Prostate gland (tissue), 2 donors: ENCODE measurements around the gene NPR1. TPM values are rescaled to one million over a fixed set of nuclear protein-coding genes. Genes with fewer than 3 reads are reported as not detected.

Experiments
- DNase-seq: peaks from one replicate; pipeline ENCODE4 v3.0.0-alpha.2; 2019; ENCODE audit warnings: low spot score
- H3K27ac ChIP-seq, 2 donors: fragments of 200-600 bp; sonication (generic); 2 replicates each; pipeline ENCODE4 v1.5.1; 2017 to 2019
- H3K27me3 ChIP-seq: fragments of 200-600 bp; sonication (generic); replicated peaks from 2 replicates; pipeline ENCODE4 v1.5.1; 2019; ENCODE audit not compliant: insufficient read depth
- H3K36me3 ChIP-seq, 2 donors: fragments of 200-600 bp; sonication (generic); 1 replicate in 1 of 2; 2 replicates in 1 of 2; pipeline versions ENCODE4 v1.5.1 to v1.8.1; 2017 to 2019
- H3K4me1 ChIP-seq: fragments of 200-600 bp; sonication (generic); replicated peaks from 2 replicates; pipeline ENCODE4 v1.5.1; 2019
- H3K4me3 ChIP-seq, 2 donors: fragments of 200-600 bp; sonication (generic); 2 replicates each; pipeline ENCODE4 v1.5.1; 2017 to 2019
- H3K9me3 ChIP-seq: fragments of 200-600 bp; sonication (generic); 2 replicates; pipeline ENCODE4 v1.5.1; 2017
- POLR2A ChIP-seq: fragments of 450-650 bp; IDR thresholded peaks from one replicate; pipeline ENCODE4 v1.6.1; 2016; ENCODE audit warnings: antibody characterized with exemption, mild to moderate bottlenecking
- POLR2AphosphoS5 ChIP-seq: sonication (generic); formaldehyde crosslinking; IDR thresholded peaks from one replicate; pipeline ENCODE4 v1.6.1; 2017; ENCODE audit warnings: antibody characterized with exemption
- WGBS: methylation state at CpG from one replicate; pipeline ENCODE4 v1.1.5; 2018; 5-methylcytosine and 5-hydroxymethylcytosine counted together
- intact Hi-C: fragments of 100-400 bp; cut with DNase I; formaldehyde crosslinking; loops from one replicate; pipeline ENCODE4 v1.14.2; 2022
- total RNA-seq, 2 donors: library from RNA; depleted of rRNA; stranded (reverse); fragments of >200 nt; gene quantifications; one replicate each; pipeline ENCODE4 v1.1.0, GENCODE V29; 2016
- TF ChIP-seq, protein P1 (sequence below), 4 experiments: fragments of 200-600 bp in 2 of 4; fragments of 450-650 bp in 2 of 4; sonication (generic) in 2 of 4; IDR thresholded peaks; 1 replicate in 3 of 4; 2 replicates in 1 of 4; pipeline ENCODE4 v1.5.1; 2016 to 2019; ENCODE audit warnings: antibody characterized with exemption in 4 of 4, mild to moderate bottlenecking in 2 of 4, moderate library complexity in 2 of 4

Gene NPR1
- total RNA-seq, 2 donors from 2014 or later: 2.9 to 6.0 TPM

DNA sequence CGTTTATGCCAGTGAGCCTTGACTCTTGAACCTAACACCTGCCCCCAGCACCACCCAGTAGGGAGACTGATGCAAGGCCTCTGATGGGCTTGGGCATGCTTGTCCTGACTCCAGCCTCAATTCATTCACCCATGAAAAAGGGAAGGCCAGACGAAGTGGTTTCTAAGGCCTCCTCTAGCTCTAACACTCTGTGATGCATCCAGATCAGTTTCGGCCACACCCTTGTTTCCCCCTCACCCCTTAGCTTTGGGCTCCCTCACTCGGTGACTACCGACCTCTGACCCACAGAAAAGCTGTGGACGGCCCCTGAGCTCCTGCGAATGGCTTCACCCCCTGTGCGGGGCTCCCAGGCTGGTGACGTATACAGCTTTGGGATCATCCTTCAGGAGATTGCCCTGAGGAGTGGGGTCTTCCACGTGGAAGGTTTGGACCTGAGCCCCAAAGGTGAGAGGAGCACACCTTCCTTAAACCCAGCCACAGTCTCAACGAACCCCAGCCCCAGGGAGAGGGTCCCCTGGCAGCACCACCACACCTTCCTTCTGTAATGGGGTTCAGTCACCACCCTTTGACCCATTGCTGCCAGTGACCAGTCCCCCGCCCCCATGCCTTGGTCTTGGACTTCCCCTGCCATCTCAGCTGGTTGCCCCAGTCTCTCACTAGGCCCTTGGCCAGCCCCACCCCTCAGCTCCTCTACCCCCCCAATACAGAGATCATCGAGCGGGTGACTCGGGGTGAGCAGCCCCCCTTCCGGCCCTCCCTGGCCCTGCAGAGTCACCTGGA, 9.0 kb downstream of the NPR1 start:
- TF ChIP-seq POLR2A: no peak
- WGBS: 91% methylated on average over 16 of the region's 16 CpGs
- no peak overlapping the region for H3K27ac ChIP-seq
- intact Hi-C loops: no loop called here
- no peaks in the 10 kb centered on the region for H3K4me1 ChIP-seq
- no peak for DNase-seq
- H3K27me3 ChIP-seq: no peaks in the 10 kb centered on the region
- H3K36me3 ChIP-seq: no peaks in the 10 kb centered on the region
- no peak overlapping the region for H3K4me3 ChIP-seq
- no peaks in the 10 kb centered on the region for H3K9me3 ChIP-seq

DNA sequence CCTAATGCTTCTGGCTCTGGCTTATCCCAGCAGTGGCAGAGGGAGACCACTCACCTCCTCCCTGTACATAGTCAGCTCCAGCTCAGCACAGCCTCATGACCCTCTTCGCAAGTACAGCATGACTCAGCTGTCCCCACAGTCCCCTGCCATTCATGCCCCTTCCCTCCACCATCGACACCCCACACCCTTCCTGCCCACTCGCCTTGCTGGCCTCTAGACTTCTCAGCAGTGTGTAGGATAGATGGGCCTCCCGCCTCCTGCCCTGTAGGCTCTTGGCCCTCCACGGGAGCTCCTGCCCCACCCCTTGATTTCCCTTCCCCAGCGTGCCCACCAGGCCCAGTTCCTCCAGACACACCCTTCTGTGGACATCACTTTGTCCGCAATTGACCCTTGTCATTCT, 9.8 kb downstream of the NPR1 start:
- no peaks in the 10 kb centered on the region for H3K9me3 ChIP-seq
- no peak overlapping the region for H3K4me3 ChIP-seq
- H3K27me3 ChIP-seq: no peaks in the 10 kb centered on the region
- no peak for DNase-seq
- WGBS: 84% methylated on average over 7 of the region's 7 CpGs
- TF ChIP-seq, protein P1, sequence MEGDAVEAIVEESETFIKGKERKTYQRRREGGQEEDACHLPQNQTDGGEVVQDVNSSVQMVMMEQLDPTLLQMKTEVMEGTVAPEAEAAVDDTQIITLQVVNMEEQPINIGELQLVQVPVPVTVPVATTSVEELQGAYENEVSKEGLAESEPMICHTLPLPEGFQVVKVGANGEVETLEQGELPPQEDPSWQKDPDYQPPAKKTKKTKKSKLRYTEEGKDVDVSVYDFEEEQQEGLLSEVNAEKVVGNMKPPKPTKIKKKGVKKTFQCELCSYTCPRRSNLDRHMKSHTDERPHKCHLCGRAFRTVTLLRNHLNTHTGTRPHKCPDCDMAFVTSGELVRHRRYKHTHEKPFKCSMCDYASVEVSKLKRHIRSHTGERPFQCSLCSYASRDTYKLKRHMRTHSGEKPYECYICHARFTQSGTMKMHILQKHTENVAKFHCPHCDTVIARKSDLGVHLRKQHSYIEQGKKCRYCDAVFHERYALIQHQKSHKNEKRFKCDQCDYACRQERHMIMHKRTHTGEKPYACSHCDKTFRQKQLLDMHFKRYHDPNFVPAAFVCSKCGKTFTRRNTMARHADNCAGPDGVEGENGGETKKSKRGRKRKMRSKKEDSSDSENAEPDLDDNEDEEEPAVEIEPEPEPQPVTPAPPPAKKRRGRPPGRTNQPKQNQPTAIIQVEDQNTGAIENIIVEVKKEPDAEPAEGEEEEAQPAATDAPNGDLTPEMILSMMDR (IDR thresholded peaks at IDR 0.05): no peak
- TF ChIP-seq POLR2AphosphoS5 (no peak), POLR2A (no peak)
- intact Hi-C loops: no loop called here
- H3K36me3 ChIP-seq: no peaks in the 10 kb centered on the region
- no peak overlapping the region for H3K27ac ChIP-seq
- H3K4me1 ChIP-seq: no peaks in the 10 kb centered on the region

DNA sequence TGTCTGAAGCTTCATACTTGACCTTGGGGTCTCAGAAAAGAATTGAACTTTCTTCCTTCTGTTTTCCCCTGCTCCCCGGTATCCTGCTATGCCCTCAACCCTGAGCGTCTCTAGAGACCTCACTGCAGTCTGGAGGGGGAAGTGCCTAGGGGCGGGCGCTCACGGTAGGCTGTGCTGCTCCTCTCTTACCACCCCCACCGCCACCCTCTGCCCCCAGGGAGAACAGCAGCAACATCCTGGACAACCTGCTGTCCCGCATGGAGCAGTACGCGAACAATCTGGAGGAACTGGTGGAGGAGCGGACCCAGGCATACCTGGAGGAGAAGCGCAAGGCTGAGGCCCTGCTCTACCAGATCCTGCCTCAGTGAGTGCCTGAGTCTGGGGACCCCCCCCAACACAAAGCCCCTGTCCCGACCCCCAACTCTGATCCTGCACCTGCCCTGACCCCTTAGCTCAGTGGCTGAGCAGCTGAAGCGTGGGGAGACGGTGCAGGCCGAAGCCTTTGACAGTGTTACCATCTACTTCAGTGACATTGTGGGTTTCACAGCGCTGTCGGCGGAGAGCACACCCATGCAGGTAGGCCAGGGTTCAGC, 10.3 kb downstream of the NPR1 start:
- Histone ChIP-seq H3K4me3 (no peak overlapping the region), H3K4me1 (no peaks in the 10 kb centered on the region), H3K27ac (no peak overlapping the region), H3K9me3 (no peaks in the 10 kb centered on the region), H3K27me3 (no peaks in the 10 kb centered on the region), H3K36me3 (no peaks in the 10 kb centered on the region)
- no peak for TF ChIP-seq POLR2AphosphoS5
- TF ChIP-seq POLR2A: no peak
- TF ChIP-seq, protein P1 (IDR thresholded peaks at IDR 0.05): no peak
- intact Hi-C loops: no loop called here
- DNase-seq: no peak
- WGBS: 90% methylated on average over 16 of the region's 18 CpGs

DNA sequence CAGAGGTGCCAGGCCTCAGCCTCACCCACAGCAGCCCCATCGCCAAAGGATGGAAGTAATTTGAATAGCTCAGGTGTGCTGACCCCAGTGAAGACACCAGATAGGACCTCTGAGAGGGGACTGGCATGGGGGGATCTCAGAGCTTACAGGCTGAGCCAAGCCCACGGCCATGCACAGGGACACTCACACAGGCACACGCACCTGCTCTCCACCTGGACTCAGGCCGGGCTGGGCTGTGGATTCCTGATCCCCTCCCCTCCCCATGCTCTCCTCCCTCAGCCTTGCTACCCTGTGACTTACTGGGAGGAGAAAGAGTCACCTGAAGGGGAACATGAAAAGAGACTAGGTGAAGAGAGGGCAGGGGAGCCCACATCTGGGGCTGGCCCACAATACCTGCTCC, 15.0 kb downstream of the NPR1 start:
- WGBS: 72% methylated on average over 4 of the region's 4 CpGs
- Histone ChIP-seq H3K4me1 (no peaks in the 10 kb centered on the region), H3K27ac (no peak overlapping the region), H3K27me3 (no peaks in the 10 kb centered on the region), H3K36me3 (no peaks in the 10 kb centered on the region), H3K9me3 (no peaks in the 10 kb centered on the region), H3K4me3 (no peak overlapping the region)
- DNase-seq: no peak
- intact Hi-C loops: no loop called here
- TF ChIP-seq POLR2A (no peak), POLR2AphosphoS5 (no peak)
- TF ChIP-seq, protein P1 (IDR thresholded peaks at IDR 0.05): no peak

DNA sequence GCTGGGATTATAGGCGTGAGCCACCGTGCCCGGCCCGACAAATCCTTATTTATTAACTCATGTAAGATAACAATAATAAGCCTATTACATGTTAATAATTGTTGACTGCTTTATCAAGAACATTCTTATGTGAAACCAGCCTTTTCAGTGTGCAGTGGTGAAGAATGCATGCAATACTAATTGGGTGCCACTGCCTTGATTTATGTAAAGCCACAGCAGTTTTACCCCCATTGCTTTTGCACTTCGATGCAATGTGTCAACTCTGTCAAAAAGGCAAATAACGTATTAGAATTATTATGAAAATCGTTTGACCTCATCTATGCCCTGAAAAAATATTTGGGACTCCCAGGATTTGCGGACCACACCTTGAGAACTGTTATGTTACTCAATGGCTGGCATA, 18.3 kb downstream of the NPR1 start:
- intact Hi-C loops: no loop called here
- no peak overlapping the region for H3K27ac ChIP-seq
- 90% methylated on average over 8 of the region's 8 CpGs for WGBS

More for the DNA sequence above, 18.3 kb downstream of the NPR1 start:
- Histone ChIP-seq H3K4me3 (no peak overlapping the region), H3K4me1 (no peaks in the 10 kb centered on the region), H3K9me3 (no peaks in the 10 kb centered on the region), H3K36me3 (no peaks in the 10 kb centered on the region), H3K27me3 (no peaks in the 10 kb centered on the region)
- DNase-seq: no peak
- TF ChIP-seq POLR2AphosphoS5: no peak
- TF ChIP-seq, protein P1 (IDR thresholded peaks at IDR 0.05): no peak
- no peak for TF ChIP-seq POLR2A
